Upper lobe of right lung (tissue), 1 donor: ENCODE results near the gene LARGE1. TPM values are rescaled to one million over a fixed set of nuclear protein-coding genes. Genes with fewer than 3 reads are reported as not detected.

Source experiments
- ATAC-seq: fragments of 200-7000 bp; cut with Tn5 transposase; one replicate; pipeline ENCODE4 v1.9.1; 2020; ENCODE audit warnings: mild to moderate bottlenecking, moderate library complexity
- DNase-seq: peaks from one replicate; pipeline ENCODE4 v3.0.0-alpha.2; 2020
- H3K27ac ChIP-seq: fragments of 200-600 bp; one replicate; pipeline ENCODE4 v1.8.0; 2022
- H3K27me3 ChIP-seq: fragments of 200-600 bp; one replicate; pipeline ENCODE4 v1.8.0; 2022; ENCODE audit warnings: mild to moderate bottlenecking
- H3K36me3 ChIP-seq: fragments of 200-600 bp; one replicate; pipeline ENCODE4 v1.8.0; 2022
- H3K4me1 ChIP-seq: fragments of 200-600 bp; one replicate; pipeline ENCODE4 v1.8.0; 2022
- H3K4me3 ChIP-seq: fragments of 200-600 bp; one replicate; pipeline ENCODE4 v1.8.0; 2022; ENCODE audit warnings: mild to moderate bottlenecking
- H3K9me3 ChIP-seq: fragments of 200-600 bp; one replicate; pipeline ENCODE4 v1.8.0; 2022
- intact Hi-C: fragments of 100-400 bp; cut with DNase I; formaldehyde crosslinking; loops from one replicate; pipeline ENCODE4 v1.11.0; 2022
- total RNA-seq: library from RNA; stranded (reverse); fragmentation: NEBNext Ultra II Directional; extraction: Animal tissue kit (Norgen Biotek cat#: 25700); gene quantifications from one replicate; pipeline ENCODE4 v1.2.1, GENCODE V29; 2021
- TF ChIP-seq, protein P1 (sequence below): fragments of 200-600 bp; IDR thresholded peaks from one replicate; pipeline ENCODE4 v1.8.0; 2022; ENCODE audit warnings: antibody characterized with exemption
- donor health status: DM: no; HTN: yes; CAD: no; lungs with severe emphysema.

LARGE1 gene
- total RNA-seq, 1 donor from 2014 or later = 33.5 TPM

- DNase-seq (no peak), ATAC-seq (peak; percentile 63)
- H3K36me3 ChIP-seq = no peaks in the 10 kb centered on the region
- no peaks in the 10 kb centered on the region for H3K9me3 ChIP-seq
- no peak overlapping the region for H3K27ac ChIP-seq
- TF ChIP-seq, protein P1, sequence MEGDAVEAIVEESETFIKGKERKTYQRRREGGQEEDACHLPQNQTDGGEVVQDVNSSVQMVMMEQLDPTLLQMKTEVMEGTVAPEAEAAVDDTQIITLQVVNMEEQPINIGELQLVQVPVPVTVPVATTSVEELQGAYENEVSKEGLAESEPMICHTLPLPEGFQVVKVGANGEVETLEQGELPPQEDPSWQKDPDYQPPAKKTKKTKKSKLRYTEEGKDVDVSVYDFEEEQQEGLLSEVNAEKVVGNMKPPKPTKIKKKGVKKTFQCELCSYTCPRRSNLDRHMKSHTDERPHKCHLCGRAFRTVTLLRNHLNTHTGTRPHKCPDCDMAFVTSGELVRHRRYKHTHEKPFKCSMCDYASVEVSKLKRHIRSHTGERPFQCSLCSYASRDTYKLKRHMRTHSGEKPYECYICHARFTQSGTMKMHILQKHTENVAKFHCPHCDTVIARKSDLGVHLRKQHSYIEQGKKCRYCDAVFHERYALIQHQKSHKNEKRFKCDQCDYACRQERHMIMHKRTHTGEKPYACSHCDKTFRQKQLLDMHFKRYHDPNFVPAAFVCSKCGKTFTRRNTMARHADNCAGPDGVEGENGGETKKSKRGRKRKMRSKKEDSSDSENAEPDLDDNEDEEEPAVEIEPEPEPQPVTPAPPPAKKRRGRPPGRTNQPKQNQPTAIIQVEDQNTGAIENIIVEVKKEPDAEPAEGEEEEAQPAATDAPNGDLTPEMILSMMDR = no peak
- no peaks in the 10 kb centered on the region for H3K27me3 ChIP-seq
- H3K4me1 ChIP-seq = no peaks in the 10 kb centered on the region
- intact Hi-C loops = no loop called here
- no peak overlapping the region for H3K4me3 ChIP-seq
Measured at GRCh38 chr22:33326540-33327295, 593.6 kb downstream of the LARGE1 start.

GRCh38 chr22:33325232-33326004, 594.9 kb downstream of the LARGE1 start:
- Histone ChIP-seq H3K27ac (no peak overlapping the region), H3K4me3 (no peak overlapping the region), H3K36me3 (no peaks in the 10 kb centered on the region), H3K27me3 (no peaks in the 10 kb centered on the region), H3K4me1 (no peaks in the 10 kb centered on the region), H3K9me3 (no peaks in the 10 kb centered on the region)
- no peak for DNase-seq
- TF ChIP-seq, protein P1 = no peak
- no peak for ATAC-seq
- intact Hi-C loops = no loop called here

- TF ChIP-seq, protein P1 = no peak
- no peak overlapping the region for H3K27ac ChIP-seq
- no peaks in the 10 kb centered on the region for H3K36me3 ChIP-seq
- H3K27me3 ChIP-seq = no peaks in the 10 kb centered on the region
- H3K9me3 ChIP-seq = no peaks in the 10 kb centered on the region
- DNase-seq (no peak), ATAC-seq (no peak)
- intact Hi-C loops = no loop called here
- no peaks in the 10 kb centered on the region for H3K4me1 ChIP-seq
- H3K4me3 ChIP-seq = no peak overlapping the region
Measured at GRCh38 chr22:33324228-33324627, 596.0 kb downstream of the LARGE1 start.

GRCh38 chr22:33321466-33321865, 598.8 kb downstream of the LARGE1 start:
- TF ChIP-seq, protein P1 = no peak
- H3K27ac ChIP-seq = no peak overlapping the region
- ATAC-seq = no peak

GRCh38 chr22:33315954-33316353, 604.3 kb downstream of the LARGE1 start:
- Histone ChIP-seq H3K27me3 (no peaks in the 10 kb centered on the region), H3K4me3 (no peak overlapping the region), H3K36me3 (no peaks in the 10 kb centered on the region), H3K4me1 (no peaks in the 10 kb centered on the region), H3K9me3 (no peaks in the 10 kb centered on the region), H3K27ac (no peak overlapping the region)
- no peak for DNase-seq
- intact Hi-C loops = no loop called here
- ATAC-seq = no peak
- TF ChIP-seq, protein P1 = no peak

More at GRCh38 chr22:33321466-33321865, 598.8 kb downstream of the LARGE1 start:
- no peak overlapping the region for H3K4me3 ChIP-seq
- H3K4me1 ChIP-seq = no peaks in the 10 kb centered on the region
- intact Hi-C loops = no loop called here
- DNase-seq = no peak
- H3K36me3 ChIP-seq = no peaks in the 10 kb centered on the region
- H3K9me3 ChIP-seq = no peaks in the 10 kb centered on the region
- H3K27me3 ChIP-seq = no peaks in the 10 kb centered on the region
